KMS-11 (cell line): Measurements from ENCODE around the gene PRKAR1B.

ENCODE experiments used
- H2AFZ ChIP-seq: fragments of 200-600 bp; sonication (generic); 2 replicates; pipeline ENCODE4 v1.6.1; 2016; ENCODE audit warnings: antibody characterized with exemption, mixed run types, low read depth
- H3K27ac ChIP-seq: fragments of 200-600 bp; sonication (generic); 2 replicates; pipeline ENCODE4 v1.6.1; 2016; ENCODE audit warnings: mild to moderate bottlenecking, mixed run types
- H3K27me3 ChIP-seq: fragments of 200-600 bp; sonication (generic); 2 replicates; pipeline ENCODE4 v1.6.1; 2017; ENCODE audit warnings: mild to moderate bottlenecking, low read depth, mixed run types, moderate library complexity; ENCODE audit not compliant: insufficient read depth
- H3K36me3 ChIP-seq: fragments of 200-600 bp; sonication (generic); 2 replicates; pipeline ENCODE4 v1.6.1; 2017; ENCODE audit warnings: mild to moderate bottlenecking, mixed run types; ENCODE audit not compliant: insufficient read depth
- H3K4me1 ChIP-seq: fragments of 200-600 bp; sonication (generic); 2 replicates; pipeline ENCODE4 v1.6.1; 2016; ENCODE audit warnings: mild to moderate bottlenecking, low read depth, mixed run types; ENCODE audit not compliant: poor library complexity, severe bottlenecking
- H3K4me2 ChIP-seq: fragments of 200-600 bp; sonication (generic); 2 replicates; pipeline ENCODE4 v1.7.0; 2016; ENCODE audit warnings: mild to moderate bottlenecking, mixed run types
- H3K4me3 ChIP-seq: fragments of 200-600 bp; sonication (generic); IDR thresholded peaks from 2 replicates; pipeline ENCODE4 v1.6.1; 2017; ENCODE audit warnings: low read depth, low read length, mixed read lengths; ENCODE audit not compliant: insufficient read depth
- H3K79me2 ChIP-seq: fragments of 200-600 bp; sonication (generic); 2 replicates; pipeline ENCODE4 v1.6.1; 2016; ENCODE audit warnings: low read depth, mixed run types; ENCODE audit not compliant: insufficient read depth
- H3K9ac ChIP-seq: fragments of 200-600 bp; sonication (generic); 2 replicates; pipeline ENCODE4 v1.6.1; 2016; ENCODE audit warnings: mild to moderate bottlenecking, mixed run types
- H4K20me1 ChIP-seq: fragments of 200-600 bp; sonication (generic); 2 replicates; pipeline ENCODE4 v1.6.1; 2016; ENCODE audit warnings: mild to moderate bottlenecking, mixed run types; ENCODE audit not compliant: insufficient read depth
- CTCF ChIP-seq: fragments of 200-600 bp; sonication (generic); conservative IDR thresholded peaks from 2 replicates; pipeline ENCODE4 v1.6.1; 2017; ENCODE audit warnings: low read depth, mild to moderate bottlenecking, antibody characterized with exemption, low read length, moderate library complexity, mixed read lengths

Gene PRKAR1B

GRCh38 chr7:725223-726005 is 1.7 kb downstream of the PRKAR1B start:
- Histone ChIP-seq H3K4me3 (no peak overlapping the region), H3K79me2 (peaks cover 33% of the 10 kb centered on the region)

GRCh38 chr7:724298-724697 is 2.8 kb downstream of the PRKAR1B start:
- H3K27me3 ChIP-seq: no peaks in the 10 kb centered on the region
- H3K4me2 ChIP-seq: no peak overlapping the region
- H4K20me1 ChIP-seq: 0 out of 2 replicates have a peak, but pooled peaks cover 2% of the 10 kb centered on the region
- H3K79me2 ChIP-seq: peaks cover 33% of the 10 kb centered on the region
- no peak for TF ChIP-seq CTCF
- no peak overlapping the region for H3K4me3 ChIP-seq
- H3K9ac ChIP-seq: no peak overlapping the region
- H2AFZ ChIP-seq: no peak overlapping the region
- peaks cover 11% of the 10 kb centered on the region for H3K4me1 ChIP-seq
- H3K27ac ChIP-seq: no peak overlapping the region
- H3K36me3 ChIP-seq: peaks cover 10% of the 10 kb centered on the region; the same call in 1 of the 2 replicates

More at GRCh38 chr7:725223-726005, 1.7 kb downstream of the PRKAR1B start:
- H2AFZ ChIP-seq: peak overlapping the region; percentile 69
- no peak for TF ChIP-seq CTCF
- H3K9ac ChIP-seq: peak overlapping the region; percentile 97
- H3K4me1 ChIP-seq: peaks cover 11% of the 10 kb centered on the region
- H3K36me3 ChIP-seq: peaks cover 10% of the 10 kb centered on the region; the same call in 1 of the 2 replicates
- peak overlapping the region; percentile 79; the same call in 1 of the 2 replicates for H3K27ac ChIP-seq
- H4K20me1 ChIP-seq: 0 out of 2 replicates have a peak, but pooled peaks cover 2% of the 10 kb centered on the region
- H3K27me3 ChIP-seq: no peaks in the 10 kb centered on the region
- peak overlapping the region; percentile 81 for H3K4me2 ChIP-seq

GRCh38 chr7:723541-723940 is 3.5 kb downstream of the PRKAR1B start:
- H3K4me1 ChIP-seq: peaks cover 11% of the 10 kb centered on the region
- H3K27ac ChIP-seq: no peak overlapping the region
- TF ChIP-seq CTCF: no peak
- H3K27me3 ChIP-seq: no peaks in the 10 kb centered on the region
- H3K79me2 ChIP-seq: peaks cover 31% of the 10 kb centered on the region
- H3K9ac ChIP-seq: no peak overlapping the region
- H3K4me3 ChIP-seq: no peak overlapping the region
- H3K36me3 ChIP-seq: peaks cover 10% of the 10 kb centered on the region; the same call in 1 of the 2 replicates
- no peak overlapping the region for H2AFZ ChIP-seq
- H4K20me1 ChIP-seq: 0 out of 2 replicates have a peak, but pooled peaks cover 2% of the 10 kb centered on the region
- H3K4me2 ChIP-seq: no peak overlapping the region

GRCh38 chr7:721619-722248 is 5.3 kb downstream of the PRKAR1B start:
- Histone ChIP-seq H3K4me3 (no peak overlapping the region), H3K4me2 (no peak overlapping the region), H4K20me1 (0 out of 2 replicates have a peak, but pooled peaks cover 2% of the 10 kb centered on the region), H3K79me2 (peaks cover 22% of the 10 kb centered on the region), H3K27me3 (no peaks in the 10 kb centered on the region), H3K36me3 (peaks cover 10% of the 10 kb centered on the region; the same call in 1 of the 2 replicates), H3K27ac (no peak overlapping the region), H3K9ac (no peak overlapping the region), H2AFZ (no peak overlapping the region), H3K4me1 (peaks cover 6% of the 10 kb centered on the region)
- no peak for TF ChIP-seq CTCF
